Muscle of arm (tissue), 12 donors: Measurements from ENCODE around the gene MAPK8. TPM values are rescaled to one million over a fixed set of nuclear protein-coding genes. Genes with fewer than 3 reads are reported as not detected.

Experiments used
- DNase-seq: peaks from one replicate; pipeline ENCODE4 v3.0.0-alpha.2; 2013
- polyA plus RNA-seq, 12 donors: library from polyadenylated mRNA; unstranded; fragments of 120-200 nt; gene quantifications; one replicate each; pipeline ENCODE4 v1.2.1, GENCODE V29; 2013; ENCODE audit not compliant: insufficient read length in 12 of 12

MAPK8 gene
- polyA plus RNA-seq, 12 donors: 18.5 to 50.0 (median 42.5) TPM; not detected in 1

DNA sequence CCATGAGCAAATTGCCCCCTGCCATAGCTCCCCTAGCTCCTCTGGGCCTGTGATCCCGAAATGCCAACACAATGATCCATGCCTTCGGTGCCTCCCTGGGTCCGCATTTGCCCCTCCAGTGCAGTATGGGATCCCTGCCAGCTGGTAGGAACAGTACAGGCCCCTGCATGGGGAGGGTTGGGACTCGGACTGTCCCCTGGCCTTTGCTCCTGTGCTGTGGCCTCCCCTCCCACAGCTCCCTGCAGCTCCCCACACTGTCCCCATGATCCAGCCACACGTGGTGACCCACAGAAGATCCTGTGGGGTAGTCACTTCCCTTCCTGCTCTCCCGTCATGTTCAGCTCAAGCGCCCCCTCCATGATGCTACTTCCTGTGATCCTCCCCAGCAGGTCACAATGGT, 140.3 kb downstream of the MAPK8 start:
- DNase-seq: no peak

DNA sequence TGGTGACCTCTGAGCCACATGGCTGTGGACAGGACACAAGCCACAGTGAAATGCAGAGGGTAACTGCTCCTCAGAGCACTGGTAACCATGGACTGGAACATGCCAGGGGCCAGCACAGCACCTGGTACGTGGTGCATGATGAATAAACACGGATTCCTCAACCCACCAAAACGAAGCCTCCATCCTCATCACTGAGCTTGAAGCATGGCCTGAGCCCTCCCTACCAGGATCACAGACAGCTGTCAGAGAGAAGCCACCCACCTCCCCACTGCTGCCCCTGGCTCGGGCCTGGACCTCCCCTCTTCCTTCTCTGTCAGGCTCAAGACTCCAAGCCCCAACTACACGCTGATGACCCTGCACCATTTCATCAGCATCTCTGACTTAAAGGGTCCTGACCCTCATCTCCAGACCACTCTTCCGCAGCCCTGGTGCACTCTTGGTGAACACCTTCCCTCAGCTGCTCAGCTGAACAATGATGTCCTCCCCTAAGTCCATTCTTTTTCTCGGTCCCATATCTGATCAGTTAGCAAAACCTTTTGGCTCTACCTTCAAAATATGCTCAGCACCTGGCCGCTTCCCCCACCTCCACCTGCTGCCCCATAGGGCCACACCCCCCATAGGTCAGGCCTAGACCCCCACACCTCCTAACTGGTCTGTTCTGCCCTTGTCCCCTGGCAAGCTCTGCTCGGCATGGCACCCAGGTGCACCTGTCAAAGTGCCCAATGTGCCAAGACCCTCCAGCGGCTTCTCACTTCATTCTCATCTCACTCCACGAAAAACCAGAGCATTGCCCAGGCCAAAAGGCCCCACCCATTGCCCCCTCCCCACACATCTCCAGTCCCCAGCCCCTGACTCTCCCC, 141.1 kb downstream of the MAPK8 start:
- no peak for DNase-seq

DNA sequence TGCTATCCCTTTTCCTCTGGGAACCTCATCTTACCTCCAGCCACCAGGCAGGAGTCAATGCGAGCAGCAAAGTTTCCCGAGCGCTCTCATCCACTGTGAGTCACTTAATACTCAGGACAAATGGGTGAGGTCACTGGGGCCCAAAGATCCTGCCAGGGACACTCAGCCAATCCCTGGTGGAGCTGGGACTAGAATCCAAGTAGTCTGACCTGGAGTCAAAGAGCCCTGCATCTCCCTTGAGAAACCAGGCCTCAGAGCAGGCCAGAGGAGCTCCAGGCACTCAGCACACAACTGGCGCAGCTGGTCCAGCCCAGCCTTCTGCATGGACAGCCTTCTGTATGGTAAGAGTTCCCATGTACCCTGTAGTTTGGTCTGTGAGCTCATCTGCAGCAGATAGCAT, 142.3 kb downstream of the MAPK8 start:
- DNase-seq: no peak

GRCh38 chr10:48449501-48450232, 143.2 kb downstream of the MAPK8 start:
- no peak for DNase-seq

- no peak for DNase-seq
Observed at GRCh38 chr10:48450233-48450740, 143.8 kb downstream of the MAPK8 start.

GRCh38 chr10:48450741-48451466, 144.4 kb downstream of the MAPK8 start:
- DNase-seq: no peak

DNA sequence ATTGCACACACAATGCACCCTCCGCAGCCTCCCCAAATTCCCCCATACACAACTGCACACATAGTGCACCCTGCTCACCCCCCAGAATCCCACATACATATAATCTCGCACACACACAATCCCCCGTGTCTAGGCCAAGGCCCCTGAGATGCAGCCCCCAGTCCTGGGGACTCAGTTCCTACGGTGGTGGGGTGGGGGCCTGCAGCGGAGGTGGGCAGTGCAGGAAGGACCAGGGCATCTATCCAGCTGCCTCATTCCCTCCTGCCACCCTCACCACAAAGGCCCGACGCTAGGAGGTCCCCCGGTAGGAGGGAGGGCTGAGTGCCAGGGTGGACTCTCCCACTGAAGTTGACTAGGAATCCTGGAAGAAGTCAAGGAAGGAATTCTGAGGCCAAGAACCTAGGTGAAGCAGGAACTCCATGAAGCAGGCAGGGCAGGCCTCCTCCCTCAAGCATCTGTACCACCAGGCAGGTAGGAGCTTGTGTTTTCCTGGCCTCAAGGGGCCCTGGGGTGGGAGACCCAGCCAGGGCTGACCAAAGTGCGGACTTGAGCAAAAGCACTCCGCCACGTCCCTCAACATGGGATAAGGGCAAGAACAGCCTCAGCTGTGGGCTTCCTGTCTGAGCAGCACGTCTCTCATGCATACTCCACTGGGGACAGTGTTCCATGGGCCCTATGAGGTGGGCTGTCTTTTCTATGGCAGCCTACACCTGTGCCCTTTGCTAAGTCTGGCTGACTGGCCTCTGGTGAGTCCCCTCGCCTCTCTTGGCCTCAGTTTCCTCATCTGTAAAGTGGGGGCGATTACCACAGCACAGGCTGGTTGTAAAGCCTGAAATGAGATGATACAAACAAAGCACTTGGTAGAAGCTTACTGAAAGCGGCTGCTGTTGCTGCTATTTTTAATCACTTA, 145.7 kb downstream of the MAPK8 start:
- no peak for DNase-seq

GRCh38 chr10:48452879-48453412, 146.5 kb downstream of the MAPK8 start:
- DNase-seq: no peak

GRCh38 chr10:48453451-48454301, 147.2 kb downstream of the MAPK8 start:
- no peak for DNase-seq

GRCh38 chr10:48454302-48455054, 148.0 kb downstream of the MAPK8 start:
- DNase-seq: no peak

DNA sequence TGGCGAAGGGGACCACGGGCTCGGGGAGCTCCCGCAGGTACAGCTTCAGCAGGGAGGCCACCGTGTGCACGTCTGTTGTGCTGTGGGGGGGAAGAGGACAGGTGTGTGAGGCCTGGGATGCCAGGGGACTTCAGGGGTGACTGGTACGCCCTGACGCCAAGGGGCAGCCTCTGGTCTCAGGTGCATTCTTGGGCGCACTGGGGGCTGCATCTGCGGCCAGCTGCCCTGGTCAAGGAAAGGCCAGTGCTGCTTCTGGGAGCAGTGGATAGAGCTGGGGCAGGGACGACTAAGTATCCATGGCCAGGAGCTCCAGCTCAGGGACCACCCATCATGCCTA, 148.5 kb downstream of the MAPK8 start:
- DNase-seq: no peak

DNA sequence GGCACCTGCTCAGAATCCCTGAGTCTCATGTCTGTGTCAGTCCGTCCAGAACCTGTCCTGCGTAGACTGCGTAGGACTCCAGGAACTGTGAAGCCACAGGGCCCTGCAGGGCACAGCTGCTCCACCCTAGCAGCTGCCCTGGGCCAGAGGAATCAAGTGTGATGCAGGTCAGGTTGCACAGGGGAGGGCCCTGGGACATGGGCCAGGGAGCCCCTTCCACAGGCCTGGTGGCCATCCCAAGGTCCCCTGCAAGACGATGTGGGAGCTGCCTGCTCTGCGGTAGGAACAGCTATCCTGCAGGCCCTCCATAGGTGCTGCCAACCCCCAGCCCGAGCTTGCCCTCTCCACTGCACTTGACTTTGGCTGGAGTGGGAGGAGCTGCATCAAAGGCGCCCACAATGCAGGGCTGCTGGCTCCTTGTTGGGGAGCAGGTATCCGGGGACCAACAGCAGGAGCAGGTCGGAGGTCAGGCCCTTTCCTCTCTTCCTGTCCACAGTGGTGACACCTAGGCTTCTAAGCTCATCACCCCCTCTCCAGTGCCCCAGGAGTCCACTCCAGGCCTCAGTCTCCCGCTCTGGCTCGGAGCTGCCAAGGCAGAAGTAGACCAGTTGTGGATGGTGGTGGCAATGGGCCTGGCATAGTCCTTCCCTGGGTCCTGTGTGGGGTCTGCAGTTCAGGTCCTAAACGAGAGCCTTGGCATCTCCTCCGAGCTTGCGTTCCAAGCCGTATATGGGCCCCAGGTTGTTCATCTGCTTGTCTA, 149.1 kb downstream of the MAPK8 start:
- DNase-seq: no peak

- DNase-seq: peak; percentile 46
Observed at GRCh38 chr10:48456361-48456804, 149.9 kb downstream of the MAPK8 start.

- DNase-seq: no peak
Observed at GRCh38 chr10:48456808-48457761, 150.6 kb downstream of the MAPK8 start.

- no peak for DNase-seq
Observed at GRCh38 chr10:48457949-48458661, 151.6 kb downstream of the MAPK8 start.

DNA sequence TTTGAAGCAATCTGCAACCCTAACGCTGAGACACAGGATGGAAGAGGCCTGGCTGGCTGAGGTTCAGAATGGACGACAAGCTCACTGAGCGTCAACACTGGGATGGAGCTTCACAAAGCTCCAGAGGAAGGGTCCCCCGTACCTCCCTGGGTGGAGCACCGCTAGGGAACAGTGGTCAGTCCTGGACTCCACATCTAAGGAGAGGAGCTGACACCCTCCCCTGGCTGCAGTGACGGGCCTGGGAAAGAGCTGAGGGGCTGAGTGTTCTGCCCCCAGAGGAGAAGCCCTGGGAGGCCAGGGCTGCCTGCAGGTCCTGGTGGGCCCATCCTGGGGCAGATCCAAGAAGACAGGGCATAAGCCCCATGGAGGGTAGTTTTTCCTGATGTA, 152.2 kb downstream of the MAPK8 start:
- no peak for DNase-seq
